T-helper 17 cell (primary cell): ENCODE measurements around the gene SEMA3F. TPM values are rescaled to one million over a fixed set of nuclear protein-coding genes. Genes with fewer than 3 reads are reported as not detected.
"Not testable (repeated sequence)": the region's sequence is repeated elsewhere in the genome, so short reads cannot be mapped to it uniquely, and the experiment has no call there.

Experiments used
- ATAC-seq: fragments of 150-1000 bp; cut with Tn5 transposase; 2 replicates; pipeline ENCODE4 v1.10.0; 2021; ENCODE audit warnings: mild to moderate bottlenecking, moderate library complexity
- DNase-seq, 3 donors: peaks; one replicate each; pipeline versions ENCODE4 v3.0.0 to v3.0.0-alpha.2; 2020 to 2021
- H3K9me3 ChIP-seq: one replicate; pipeline ENCODE4 v1.7.0; 2013; ENCODE audit warnings: low read length, mild to moderate bottlenecking; ENCODE audit not compliant: control insufficient read depth, poor library complexity, severe bottlenecking
- H3K27ac Mint-ChIP-seq: one replicate; pipeline ENCODE4 v1.8.0; 2022; ENCODE audit warnings: mild to moderate bottlenecking, moderate library complexity, mixed read lengths
- H3K27me3 Mint-ChIP-seq: one replicate; pipeline ENCODE4 v1.8.0; 2022; ENCODE audit warnings: mixed read lengths
- H3K36me3 Mint-ChIP-seq: one replicate; pipeline ENCODE4 v1.8.0; 2022; ENCODE audit warnings: low read depth, mixed read lengths
- H3K4me1 Mint-ChIP-seq: one replicate; pipeline ENCODE4 v1.8.0; 2022; ENCODE audit warnings: mild to moderate bottlenecking, mixed read lengths
- H3K4me3 Mint-ChIP-seq: one replicate; pipeline ENCODE4 v1.8.0; 2022; ENCODE audit warnings: mild to moderate bottlenecking, moderate library complexity, mixed read lengths
- total RNA-seq, 4 donors: library from RNA in 2 of 4; stranded (reverse) in 2 of 4; gene quantifications; one replicate each; pipeline ENCODE4 v1.2.3 and lab custom pipeline; 2022 to 2026

SEMA3F gene
- total RNA-seq, 2 donors from 2014 or later, result 0.18 TPM; not detected in 1

DNA sequence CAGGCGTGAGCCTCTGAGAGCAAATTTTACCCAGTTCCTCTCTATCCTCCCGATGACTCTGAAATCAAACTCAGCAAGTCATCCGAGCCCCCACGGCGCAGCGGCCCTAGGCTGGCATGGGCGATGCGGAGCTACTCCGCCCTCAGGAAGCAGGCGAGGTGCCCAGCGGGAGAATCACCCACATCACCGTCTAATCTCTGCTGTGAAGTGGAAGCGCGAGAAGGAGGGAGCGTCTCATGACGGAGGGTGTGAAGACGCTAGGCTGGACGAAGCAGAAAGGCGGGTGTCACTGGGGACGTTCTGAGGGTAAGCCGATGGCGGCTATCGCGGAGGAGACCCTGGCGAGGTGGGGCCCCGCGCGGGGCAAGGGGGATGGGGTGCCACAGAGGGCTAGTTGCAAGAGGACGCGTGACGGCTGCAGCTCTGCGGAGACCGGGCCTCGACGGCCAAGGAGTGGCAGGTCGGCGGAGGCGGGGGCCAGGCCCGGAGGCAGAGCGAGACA, 71.8 kb downstream of the SEMA3F start:
- H3K36me3 Mint-ChIP-seq, result no peaks in the 10 kb centered on the region
- peaks cover 30% of the 10 kb centered on the region for H3K4me1 Mint-ChIP-seq
- peak overlapping the region; percentile 87 for H3K27ac Mint-ChIP-seq
- peak; percentile 34 for ATAC-seq
- peak in 2 of 3 donors; percentile 27 to 30 for DNase-seq
- H3K4me3 Mint-ChIP-seq, result peak overlapping the region; percentile 97
- H3K9me3 ChIP-seq, result no peaks in the 10 kb centered on the region
- H3K27me3 Mint-ChIP-seq, result no peaks in the 10 kb centered on the region

DNA sequence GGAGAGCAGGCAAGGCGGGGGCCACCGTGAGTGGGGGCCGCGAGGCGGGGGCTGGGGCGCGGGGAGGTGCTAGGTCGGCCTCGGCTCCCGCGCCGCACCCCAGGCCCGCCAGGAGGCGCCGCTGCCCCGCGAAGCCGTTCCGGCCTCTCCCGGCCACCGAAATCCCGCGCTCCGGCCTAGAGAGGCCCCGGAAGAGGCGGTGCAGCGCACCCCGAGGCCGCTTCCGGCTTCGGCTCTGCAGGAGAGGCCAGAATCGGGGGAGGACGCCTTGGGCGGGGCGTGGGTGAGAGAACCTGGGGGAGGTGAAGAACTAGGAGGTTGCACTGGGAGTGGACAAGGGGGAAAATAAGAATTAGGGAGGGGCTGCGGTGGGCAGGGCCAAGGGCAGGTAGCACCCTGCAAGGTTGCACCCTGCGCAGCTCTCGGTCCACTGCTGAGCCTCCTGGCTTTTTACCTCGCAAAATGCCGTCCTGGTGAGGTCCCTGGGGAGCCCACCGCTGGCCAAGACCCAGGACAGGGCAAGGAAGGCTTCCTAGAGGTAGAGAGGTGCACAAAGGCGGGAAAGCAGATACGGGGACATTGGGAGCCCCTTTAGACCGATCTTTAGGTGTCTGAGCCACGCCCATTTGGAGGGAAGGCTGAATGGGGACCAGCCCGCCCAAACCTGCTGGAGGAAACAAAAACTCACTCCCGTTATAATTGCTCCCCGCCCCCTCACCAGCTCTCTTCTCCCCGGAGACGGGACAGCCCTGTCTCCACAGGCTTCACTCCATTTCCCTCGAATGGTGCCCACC, 72.5 kb downstream of the SEMA3F start:
- Mint-ChIP-seq H3K4me3 (peak overlapping the region; percentile 97), H3K4me1 (peaks cover 30% of the 10 kb centered on the region)

GRCh38 chr3:50228184-50228763, 73.2 kb downstream of the SEMA3F start:
- not testable (repeated sequence) for H3K9me3 ChIP-seq, ATAC-seq, H3K27me3 Mint-ChIP-seq, H3K36me3 Mint-ChIP-seq, DNase-seq
- H3K4me3 Mint-ChIP-seq, result peak overlapping the region; percentile 97
- peaks cover 33% of the 10 kb centered on the region for H3K4me1 Mint-ChIP-seq
- H3K27ac Mint-ChIP-seq, result peak overlapping the region; percentile 87

More for the DNA sequence above, 72.5 kb downstream of the SEMA3F start:
- DNase-seq, result peak; percentile 90 to 92 (median 90)
- H3K27ac Mint-ChIP-seq, result peak overlapping the region; percentile 87
- H3K36me3 Mint-ChIP-seq, result no peaks in the 10 kb centered on the region
- no peaks in the 10 kb centered on the region for H3K9me3 ChIP-seq
- ATAC-seq, result peak; percentile 83
- H3K27me3 Mint-ChIP-seq, result no peaks in the 10 kb centered on the region

- DNase-seq (no peak), ATAC-seq (no peak)
- H3K27ac Mint-ChIP-seq, result peak overlapping the region; percentile 74
- no peaks in the 10 kb centered on the region for H3K36me3 Mint-ChIP-seq
- no peak overlapping the region for H3K4me3 Mint-ChIP-seq
- peaks cover 35% of the 10 kb centered on the region for H3K4me1 Mint-ChIP-seq
- H3K9me3 ChIP-seq, result no peaks in the 10 kb centered on the region
- no peaks in the 10 kb centered on the region for H3K27me3 Mint-ChIP-seq
Observed at GRCh38 chr3:50229490-50229889, 74.4 kb downstream of the SEMA3F start.

- Mint-ChIP-seq H3K27ac (peak overlapping the region; percentile 75), H3K27me3 (no peaks in the 10 kb centered on the region), H3K4me1 (peaks cover 32% of the 10 kb centered on the region), H3K36me3 (no peaks in the 10 kb centered on the region), H3K4me3 (no peak overlapping the region)
- no peak for ATAC-seq
- no peak for DNase-seq
- no peaks in the 10 kb centered on the region for H3K9me3 ChIP-seq
Observed at GRCh38 chr3:50230104-50230793, 75.1 kb downstream of the SEMA3F start.

- ATAC-seq (no peak), DNase-seq (no peak)
- Mint-ChIP-seq H3K4me1 (peaks cover 34% of the 10 kb centered on the region), H3K4me3 (no peak overlapping the region), H3K36me3 (no peaks in the 10 kb centered on the region), H3K27ac (peak overlapping the region; percentile 75), H3K27me3 (no peaks in the 10 kb centered on the region)
- no peaks in the 10 kb centered on the region for H3K9me3 ChIP-seq
Observed at GRCh38 chr3:50230794-50231125, 75.6 kb downstream of the SEMA3F start.

DNA sequence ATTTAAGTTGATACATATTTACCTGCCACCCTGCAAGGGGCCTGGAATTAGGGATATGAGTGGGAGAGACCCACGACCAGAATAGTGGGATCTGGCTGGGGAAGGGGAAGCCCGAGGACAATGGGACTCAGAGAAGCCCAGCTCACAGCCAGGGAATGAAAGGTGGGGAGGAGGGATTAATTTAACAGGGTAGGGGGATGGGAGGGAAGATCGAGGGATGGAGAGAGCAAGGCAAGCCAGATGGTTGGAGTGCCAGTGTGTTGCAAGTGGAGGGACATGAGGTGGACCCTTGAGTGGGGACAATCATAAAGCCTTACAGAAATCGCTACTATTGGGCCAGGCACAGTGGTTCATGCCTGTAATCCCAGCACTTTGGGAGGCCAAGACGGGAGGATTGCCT, 76.5 kb downstream of the SEMA3F start:
- no peak for DNase-seq
- ATAC-seq, result no peak
- Mint-ChIP-seq H3K4me3 (no peak overlapping the region), H3K27ac (no peak overlapping the region), H3K27me3 (no peaks in the 10 kb centered on the region), H3K36me3 (no peaks in the 10 kb centered on the region), H3K4me1 (peaks cover 29% of the 10 kb centered on the region)
- H3K9me3 ChIP-seq, result no peaks in the 10 kb centered on the region

GRCh38 chr3:50232303-50232702, 77.2 kb downstream of the SEMA3F start:
- Mint-ChIP-seq H3K36me3 (peaks cover 6% of the 10 kb centered on the region), H3K4me1 (peaks cover 29% of the 10 kb centered on the region), H3K27me3 (no peaks in the 10 kb centered on the region), H3K27ac (no peak overlapping the region), H3K4me3 (no peak overlapping the region)
- no peak for ATAC-seq
- DNase-seq, result no peak
- no peaks in the 10 kb centered on the region for H3K9me3 ChIP-seq

DNA sequence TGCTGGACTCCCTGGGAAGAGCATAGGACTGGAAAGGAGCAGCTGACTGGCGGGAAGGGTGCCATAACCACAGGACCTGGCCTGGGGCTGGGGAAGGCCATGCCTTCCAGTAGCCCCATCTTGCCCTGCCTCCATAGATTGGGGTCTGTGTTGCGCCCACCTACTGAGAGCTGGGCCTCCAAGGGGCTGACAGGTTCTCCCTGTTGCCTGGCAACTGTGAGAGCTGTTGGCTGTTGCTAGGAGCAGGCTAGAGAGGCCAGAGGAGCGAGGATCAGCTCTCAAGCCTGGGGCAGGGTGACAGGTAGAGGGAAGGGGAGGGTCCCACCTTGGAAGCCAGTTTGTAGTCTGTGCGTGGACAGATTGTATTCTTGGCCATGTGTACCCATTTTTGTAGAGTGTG, 78.1 kb downstream of the SEMA3F start:
- no peak for DNase-seq
- Mint-ChIP-seq H3K4me1 (peaks cover 25% of the 10 kb centered on the region), H3K27me3 (no peaks in the 10 kb centered on the region), H3K4me3 (peak overlapping the region; percentile 52), H3K27ac (peak overlapping the region; percentile 68), H3K36me3 (peaks cover 7% of the 10 kb centered on the region)
- H3K9me3 ChIP-seq, result no peaks in the 10 kb centered on the region
- no peak for ATAC-seq

DNA sequence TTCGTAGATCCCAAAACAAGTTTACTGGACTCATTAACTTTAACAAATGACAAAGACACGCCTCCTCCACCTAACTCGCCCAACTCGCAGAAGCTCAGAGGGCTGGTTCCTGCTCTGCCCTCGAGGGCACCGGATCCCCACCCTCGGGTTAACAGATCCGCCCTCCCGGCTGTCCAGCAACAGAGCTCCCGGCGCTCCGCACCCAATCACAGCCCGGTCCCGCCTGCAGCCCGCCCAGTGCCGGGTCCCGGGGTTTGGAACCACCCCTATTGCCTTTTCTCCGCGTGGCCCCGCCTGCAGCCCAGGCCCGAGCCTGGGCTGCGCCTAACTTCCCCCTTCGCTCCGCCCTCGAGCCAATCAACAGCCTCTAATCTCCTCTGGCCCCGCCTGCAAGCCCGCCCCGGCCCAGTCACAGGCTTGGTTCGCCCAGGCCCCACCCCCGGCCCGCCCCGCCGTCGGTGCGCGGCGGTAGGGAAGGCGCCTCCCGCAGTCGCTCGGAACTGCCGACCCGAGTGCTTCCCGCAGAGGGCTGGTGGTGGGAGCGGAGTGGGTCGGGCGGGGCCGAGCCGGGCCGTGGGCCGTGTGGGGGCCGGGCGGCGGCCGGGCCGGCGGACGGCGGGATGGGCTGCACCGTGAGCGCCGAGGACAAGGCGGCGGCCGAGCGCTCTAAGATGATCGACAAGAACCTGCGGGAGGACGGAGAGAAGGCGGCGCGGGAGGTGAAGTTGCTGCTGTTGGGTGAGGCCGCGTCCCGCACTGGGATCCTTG, 80.8 kb downstream of the SEMA3F start, which contains the start of gene GNAI2:
GNAI2 (plus strand) TSS at position 489 of the 768 bp plus-strand sequence; CDS start at position 621, 132 bp downstream.
- H3K4me3 Mint-ChIP-seq, result peak within 1 kb of the TSS; percentile 99
- H3K9me3 ChIP-seq, result no peaks in the 10 kb centered on the region

DNA sequence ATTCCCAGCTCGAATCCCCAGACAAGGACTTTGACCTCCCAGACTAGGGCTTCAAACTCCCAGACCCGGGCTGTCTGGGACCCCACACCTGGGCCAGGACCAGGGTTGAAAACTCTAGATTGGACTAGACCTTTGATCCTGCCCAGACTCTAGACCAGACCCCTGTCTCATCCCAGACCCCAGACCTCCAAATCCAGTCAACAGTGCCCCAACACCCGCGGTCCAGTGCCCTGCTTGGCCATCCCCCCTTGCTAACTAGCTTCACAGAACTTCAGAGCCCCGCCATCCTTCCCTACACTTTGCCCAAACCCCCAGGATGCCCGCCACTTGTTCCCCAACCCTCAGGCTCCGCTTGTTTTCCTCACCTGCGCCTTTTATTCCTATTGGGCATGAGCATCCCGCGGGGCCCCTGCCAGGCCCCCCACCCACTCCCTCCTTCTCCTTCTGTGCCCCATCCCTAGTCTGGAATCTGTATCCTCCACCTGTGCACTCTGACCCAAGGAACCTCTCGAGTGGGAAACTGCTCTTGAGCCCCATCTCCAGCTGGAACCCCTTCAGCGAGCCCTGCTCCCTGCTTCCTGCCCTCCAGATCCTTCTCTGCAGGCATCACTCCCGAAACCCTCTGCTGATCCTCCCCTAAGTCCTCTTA, 81.5 kb downstream of the SEMA3F start:
- ATAC-seq (no peak), DNase-seq (no peak)
- Mint-ChIP-seq H3K27ac (peak overlapping the region; percentile 95), H3K4me1 (peaks cover 38% of the 10 kb centered on the region), H3K27me3 (no peaks in the 10 kb centered on the region), H3K4me3 (peak overlapping the region; percentile 99), H3K36me3 (peaks cover 7% of the 10 kb centered on the region)
- H3K9me3 ChIP-seq, result no peaks in the 10 kb centered on the region

More for the DNA sequence above, 80.8 kb downstream of the SEMA3F start, which contains the start of gene GNAI2:
- ATAC-seq (peak; percentile 91), DNase-seq (peak; percentile 97 to 99 (median 97))
- no peaks in the 10 kb centered on the region for H3K27me3 Mint-ChIP-seq
- peaks cover 7% of the 10 kb centered on the region for H3K36me3 Mint-ChIP-seq
- peak within 1 kb of the TSS; percentile 95 for H3K27ac Mint-ChIP-seq
- H3K4me1 Mint-ChIP-seq, result peaks cover 36% of the 10 kb centered on the region

- Mint-ChIP-seq H3K4me1 (peaks cover 42% of the 10 kb centered on the region), H3K27ac (peak overlapping the region; percentile 95), H3K36me3 (peaks cover 7% of the 10 kb centered on the region), H3K4me3 (peak overlapping the region; percentile 99), H3K27me3 (no peaks in the 10 kb centered on the region)
- H3K9me3 ChIP-seq, result no peaks in the 10 kb centered on the region
- DNase-seq (no peak), ATAC-seq (no peak)
Observed at GRCh38 chr3:50237133-50237651, 82.1 kb downstream of the SEMA3F start.
